ENCODE data around the gene ZBTB7A.

Gene ZBTB7A

GRCh38 chr19:4066176-4066606 is 508 bp downstream of the ZBTB7A start:
- peak; percentile 83 for DNase-seq

- DNase-seq: peak; percentile 97
Observed at GRCh38 chr19:4065430-4066175, 1.1 kb downstream of the ZBTB7A start.

- peak; percentile 80 for DNase-seq
Observed at GRCh38 chr19:4064496-4065260, 2.0 kb downstream of the ZBTB7A start.

- no peak for DNase-seq
Observed at GRCh38 chr19:4064149-4064495, 2.6 kb downstream of the ZBTB7A start.

- DNase-seq: no peak
Observed at GRCh38 chr19:4063369-4064148, 3.1 kb downstream of the ZBTB7A start.

GRCh38 chr19:4062419-4063368 is 4.0 kb downstream of the ZBTB7A start:
- no peak for DNase-seq

GRCh38 chr19:4061683-4062418 is 4.8 kb downstream of the ZBTB7A start:
- DNase-seq: no peak

GRCh38 chr19:4061178-4061682 is 5.5 kb downstream of the ZBTB7A start:
- DNase-seq: no peak

GRCh38 chr19:4060621-4061177 is 6.0 kb downstream of the ZBTB7A start:
- no peak for DNase-seq

GRCh38 chr19:4059891-4060620 is 6.6 kb downstream of the ZBTB7A start:
- DNase-seq: peak; percentile 87

GRCh38 chr19:4059453-4059871 is 7.2 kb downstream of the ZBTB7A start:
- no peak for DNase-seq

GRCh38 chr19:4058693-4059452 is 7.8 kb downstream of the ZBTB7A start:
- no peak for DNase-seq

GRCh38 chr19:4057931-4058692 is 8.6 kb downstream of the ZBTB7A start:
- peak; percentile 87 for DNase-seq

GRCh38 chr19:4055209-4055552 is 11.5 kb downstream of the ZBTB7A start:
- DNase-seq: no peak

- DNase-seq: no peak
Observed at GRCh38 chr19:4054441-4055208, 12.1 kb downstream of the ZBTB7A start.

- no peak for DNase-seq
Observed at GRCh38 chr19:4053423-4054324, 13.0 kb downstream of the ZBTB7A start.

GRCh38 chr19:4052993-4053422 is 13.7 kb downstream of the ZBTB7A start:
- DNase-seq: no peak

All from activated CD8-positive, alpha-beta memory T cell treated with anti-CD3 and anti-CD28 coated beads for 24 hours (primary cell).